Activated naive CD4-positive, alpha-beta T cell treated with Interleukin-2 at 50 U/mL for 16 hours (primary cell): ENCODE data around the gene RNF5.
"Not testable (repeated sequence)": the region's sequence is repeated elsewhere in the genome, so short reads cannot be mapped to it uniquely, and the experiment has no call there.

ENCODE experiments used
- DNase-seq: peaks from one replicate; pipeline ENCODE4 v3.0.0-alpha.2; 2020

RNF5 gene

GRCh38 chr6:32177788-32178546 lies at the start of gene RNF5:
Gene RNF5, plus strand, starts transcription at chr6:32178405. Its CDS starts 107 bp downstream, at chr6:32178512.
- peak; percentile 91 for DNase-seq

DNA sequence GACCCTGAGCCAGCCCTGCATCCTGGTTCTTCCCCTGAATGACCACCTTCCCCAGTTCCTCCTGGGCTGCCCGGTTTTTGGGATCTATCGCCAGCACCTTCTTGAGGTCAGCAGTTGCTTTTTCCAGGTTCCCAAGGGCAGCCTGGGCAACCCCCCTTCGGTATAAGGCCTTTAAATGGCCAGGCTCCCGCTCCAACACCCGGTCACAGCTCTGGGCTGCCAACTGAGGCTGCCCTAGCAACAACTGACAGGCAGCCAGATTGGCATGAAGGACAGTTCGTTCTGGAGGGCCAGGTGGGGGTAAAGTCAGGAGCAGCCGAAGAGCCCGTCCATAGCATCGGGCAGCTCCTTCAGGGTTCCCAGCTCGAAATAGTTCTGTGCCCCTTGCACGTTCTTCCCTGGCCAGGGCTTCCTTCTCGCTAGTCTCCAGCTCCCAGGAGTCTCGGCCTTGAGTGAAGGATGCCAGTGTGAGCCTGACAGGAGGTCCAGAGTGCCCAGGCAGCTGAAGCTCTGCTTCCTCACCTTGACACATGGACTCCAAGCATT lies 49.4 kb upstream of the RNF5 start:
- no peak for DNase-seq

- no peak for DNase-seq
Observed at GRCh38 chr6:32129297-32130088, 48.7 kb upstream of the RNF5 start.

GRCh38 chr6:32131439-32131948 lies 46.7 kb upstream of the RNF5 start:
- DNase-seq = no peak

- no peak for DNase-seq
Observed at GRCh38 chr6:32132110-32132509, 46.1 kb upstream of the RNF5 start.

- DNase-seq = no peak
Observed at GRCh38 chr6:32133786-32134185, 44.4 kb upstream of the RNF5 start.

DNA sequence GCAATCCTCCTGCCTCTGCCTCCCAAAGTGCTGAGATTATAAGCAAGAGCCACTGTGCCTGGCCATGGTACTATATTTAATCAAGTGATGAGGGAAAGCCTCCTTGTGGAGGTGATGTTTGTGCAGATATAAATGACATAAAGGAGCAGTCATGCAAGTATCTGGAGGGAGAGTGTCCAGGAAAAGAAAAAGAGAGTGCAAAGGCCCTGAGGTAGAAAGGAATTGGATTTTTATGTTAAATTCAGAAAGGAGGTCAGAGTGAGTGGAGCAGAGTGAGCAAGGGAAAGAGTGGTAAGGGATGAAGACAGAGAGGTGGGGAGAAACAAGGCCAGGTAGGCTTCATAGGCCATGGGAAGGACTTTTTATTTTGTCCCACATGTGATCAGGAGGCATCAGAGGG lies 40.8 kb upstream of the RNF5 start:
- DNase-seq = no peak

DNA sequence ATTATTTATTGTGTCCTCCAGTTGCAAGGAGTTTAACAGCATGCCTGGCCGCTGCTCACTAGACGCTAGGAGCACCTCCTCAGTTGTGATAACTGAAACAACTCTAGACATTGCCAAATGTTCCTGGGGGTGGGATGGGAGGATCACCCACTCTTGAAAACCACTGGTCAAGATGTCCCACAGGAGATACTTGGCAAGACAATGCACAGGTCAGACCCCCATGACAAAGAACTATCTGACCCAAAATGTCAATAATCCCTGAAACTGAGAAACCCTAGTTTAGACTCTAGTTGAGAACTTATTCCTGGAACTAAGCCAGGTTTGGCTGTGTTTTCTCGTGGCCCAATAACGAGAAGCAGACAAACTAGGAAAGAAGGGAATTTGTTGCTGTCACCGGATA lies 38.6 kb upstream of the RNF5 start:
- DNase-seq = no peak

GRCh38 chr6:32140420-32141046 lies 37.7 kb upstream of the RNF5 start:
- DNase-seq = no peak

- DNase-seq = not testable (repeated sequence)
Observed at GRCh38 chr6:32144238-32144637, 34.0 kb upstream of the RNF5 start.

GRCh38 chr6:32146287-32146686 lies 31.9 kb upstream of the RNF5 start:
- DNase-seq = no peak

GRCh38 chr6:32146687-32147086 lies 31.5 kb upstream of the RNF5 start:
- DNase-seq = no peak

- no peak for DNase-seq
Observed at GRCh38 chr6:32147401-32148132, 30.6 kb upstream of the RNF5 start.

GRCh38 chr6:32148289-32149091 lies 29.7 kb upstream of the RNF5 start:
- DNase-seq = peak; percentile 69

DNA sequence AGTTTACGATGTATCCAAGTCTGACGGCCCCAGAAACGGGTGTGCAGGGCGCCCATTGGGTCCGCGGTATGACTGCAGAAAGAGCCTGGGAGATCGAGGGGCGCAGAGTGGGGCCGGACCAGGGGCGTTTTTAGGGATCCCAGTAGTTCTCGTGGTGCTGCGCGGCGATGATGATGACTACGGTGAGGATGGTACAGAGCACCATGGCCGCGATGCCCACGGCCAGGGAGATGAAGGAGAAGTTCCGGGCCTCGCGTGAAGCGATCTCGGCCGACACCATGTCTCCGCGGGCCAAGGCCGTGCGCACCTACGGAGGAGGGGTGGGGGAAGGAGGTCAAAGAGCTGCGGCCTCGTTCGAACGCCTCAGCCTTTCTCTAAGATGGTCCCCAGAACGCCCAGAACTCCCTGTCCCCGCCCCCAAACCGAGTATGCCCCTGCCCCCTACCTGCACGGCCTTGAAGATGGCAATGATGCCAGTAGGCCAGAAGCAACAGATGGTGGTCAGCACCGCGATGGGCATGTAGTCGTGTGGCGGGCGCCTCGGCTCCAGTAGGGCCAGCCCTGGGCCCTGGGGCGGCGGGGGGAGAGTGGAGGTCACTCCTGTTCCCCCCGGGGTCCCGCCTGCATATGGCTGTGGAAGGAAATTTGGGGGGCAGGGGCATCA lies 29.0 kb upstream of the RNF5 start:
- no peak for DNase-seq

- DNase-seq = no peak
Observed at GRCh38 chr6:32149932-32150870, 28.0 kb upstream of the RNF5 start.

DNA sequence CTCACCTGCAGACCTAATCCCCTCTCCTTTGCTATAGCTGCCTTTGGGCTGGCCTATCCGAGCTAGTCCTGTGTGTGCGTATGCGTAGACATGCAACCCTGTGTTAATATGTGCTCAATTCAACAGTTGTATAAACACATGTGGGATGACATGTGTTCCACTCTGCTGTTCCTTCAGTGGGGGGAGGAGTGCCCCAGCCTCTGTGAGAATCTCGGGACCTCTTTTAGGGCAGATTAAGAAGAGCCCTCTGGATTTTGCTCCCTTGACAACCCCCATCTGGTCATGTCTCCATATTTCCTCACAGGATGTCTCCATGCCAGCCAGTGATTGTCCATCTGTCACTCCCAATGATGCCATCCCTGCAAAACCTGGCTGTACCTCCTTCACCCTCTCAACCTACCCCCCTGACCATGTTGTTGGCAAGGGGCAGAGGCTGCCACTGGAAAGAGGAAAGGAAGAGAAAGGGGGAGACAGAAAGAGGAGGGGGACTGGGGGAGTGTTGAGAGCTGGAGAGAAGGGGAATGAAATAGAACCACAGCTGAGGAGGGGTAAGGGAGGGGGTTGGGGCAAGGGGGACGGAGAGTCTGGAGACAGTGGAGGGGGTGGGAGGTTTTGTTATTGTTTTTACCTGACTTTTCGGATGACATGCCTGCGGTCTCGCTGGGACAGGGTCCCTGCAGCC lies 26.9 kb upstream of the RNF5 start:
- no peak for DNase-seq

GRCh38 chr6:32151863-32152768 lies 26.1 kb upstream of the RNF5 start, which contains the start of gene PRRT1:
Gene PRRT1, minus strand, starts transcription at chr6:32151939. Its CDS starts 112 bp downstream, at chr6:32151827.
- DNase-seq = no peak
